ENCODE measurements around the gene FST.
A peak's percentile ranks its signal among the peaks of the same experiment; 100 is the strongest.

The FST gene

GRCh38 chr5:53480416-53481158, at the start of gene FST:
TSS of gene FST (plus strand) at chr5:53480629. CDS start at chr5:53480792, 163 bp downstream.
- TF ChIP-seq CTCF (IDR thresholded peaks at IDR 0.05; ENCODE audit: unreplicated experiment in 3 of 3), result no peak
- Mint-ChIP-seq H3K4me3 (peak within 1 kb of the TSS; percentile 92 to 97 (median 95)), H3K9me3 (no peaks in the 10 kb centered on the region), H3K36me3 (ENCODE audit: low read depth) (peaks cover 17% of the 10 kb centered on the region), H3K4me1 (peaks cover 27% of the 10 kb centered on the region), H3K27ac (peak within 1 kb of the TSS; percentile 85 to 94 (median 91)), H3K27me3 (ENCODE audit: low read depth) (peaks cover 55% of the 10 kb centered on the region)

- no peaks in the 10 kb centered on the region for H3K27me3 Mint-ChIP-seq (ENCODE audit: low read depth)
- no peaks in the 10 kb centered on the region for H3K36me3 Mint-ChIP-seq (ENCODE audit: low read depth)
- H3K9me3 Mint-ChIP-seq, result no peaks in the 10 kb centered on the region
- no peak overlapping the region for H3K4me3 Mint-ChIP-seq
- no peak overlapping the region for H3K27ac Mint-ChIP-seq
- no peak for TF ChIP-seq CTCF (IDR thresholded peaks at IDR 0.05; ENCODE audit: unreplicated experiment in 3 of 3)
- H3K4me1 Mint-ChIP-seq, result peaks cover 48% of the 10 kb centered on the region
Observed at GRCh38 chr5:53431665-53432064, 48.8 kb upstream of the FST start.

GRCh38 chr5:53433026-53433425, 47.4 kb upstream of the FST start:
- TF ChIP-seq CTCF (IDR thresholded peaks at IDR 0.05; ENCODE audit: unreplicated experiment in 3 of 3), result no peak
- peak overlapping the region in 2 of 3 experiments; percentile 10 for H3K27ac Mint-ChIP-seq
- no peaks in the 10 kb centered on the region for H3K36me3 Mint-ChIP-seq (ENCODE audit: low read depth)
- no peaks in the 10 kb centered on the region for H3K9me3 Mint-ChIP-seq
- H3K4me3 Mint-ChIP-seq, result no peak overlapping the region
- no peaks in the 10 kb centered on the region for H3K27me3 Mint-ChIP-seq (ENCODE audit: low read depth)
- peaks cover 48% of the 10 kb centered on the region for H3K4me1 Mint-ChIP-seq

- Mint-ChIP-seq H3K9me3 (no peaks in the 10 kb centered on the region), H3K4me3 (no peak overlapping the region), H3K36me3 (ENCODE audit: low read depth) (no peaks in the 10 kb centered on the region), H3K4me1 (peaks cover 56% of the 10 kb centered on the region), H3K27me3 (ENCODE audit: low read depth) (no peaks in the 10 kb centered on the region), H3K27ac (peak overlapping the region in 1 of 3 experiments; percentile 47)
- no peak for TF ChIP-seq CTCF (IDR thresholded peaks at IDR 0.05; ENCODE audit: unreplicated experiment in 3 of 3)
Observed at GRCh38 chr5:53434541-53434940, 45.9 kb upstream of the FST start.

GRCh38 chr5:53436480-53437191, 43.8 kb upstream of the FST start:
- Mint-ChIP-seq H3K9me3 (no peaks in the 10 kb centered on the region), H3K27me3 (ENCODE audit: low read depth) (no peaks in the 10 kb centered on the region), H3K36me3 (ENCODE audit: low read depth) (no peaks in the 10 kb centered on the region), H3K27ac (no peak overlapping the region), H3K4me1 (peaks cover 56% of the 10 kb centered on the region), H3K4me3 (no peak overlapping the region)
- no peak for TF ChIP-seq CTCF (IDR thresholded peaks at IDR 0.05; ENCODE audit: unreplicated experiment in 3 of 3)

All from nephron (organoid).